Measurements from ENCODE around the gene SLC4A9. TPM values are rescaled to one million over a fixed set of nuclear protein-coding genes. Genes with fewer than 3 reads are reported as not detected.

SLC4A9 gene
- total RNA-seq, 1 experiment from 2014 or later: 0.37 TPM

DNA sequence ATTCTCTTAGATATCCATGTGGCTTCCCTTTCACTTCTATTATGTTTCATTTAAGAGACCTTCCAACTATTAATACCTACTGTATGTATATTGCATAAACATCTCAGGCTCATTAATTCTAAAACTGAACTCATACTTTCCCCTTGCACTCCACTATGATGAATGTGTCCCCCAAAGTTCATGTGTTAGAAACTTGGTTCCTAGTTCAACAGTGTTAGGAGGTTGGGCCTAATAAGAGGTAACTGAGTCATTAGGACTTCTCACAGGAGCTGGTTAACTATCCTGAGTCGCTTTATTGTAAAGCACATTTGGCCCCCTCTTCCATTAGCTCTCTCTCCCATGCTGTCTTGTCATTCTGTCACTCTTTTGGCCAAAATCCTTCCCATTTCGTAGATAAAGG is 63.6 kb downstream of the SLC4A9 start:
- H3K27ac Mint-ChIP-seq (ENCODE audit: low read depth, unreplicated experiment): no peak overlapping the region
- DNase-seq (ENCODE audit: unreplicated experiment): no peak
- no peak overlapping the region for H3K4me3 Mint-ChIP-seq (ENCODE audit: unreplicated experiment)
- TF ChIP-seq, protein P1, sequence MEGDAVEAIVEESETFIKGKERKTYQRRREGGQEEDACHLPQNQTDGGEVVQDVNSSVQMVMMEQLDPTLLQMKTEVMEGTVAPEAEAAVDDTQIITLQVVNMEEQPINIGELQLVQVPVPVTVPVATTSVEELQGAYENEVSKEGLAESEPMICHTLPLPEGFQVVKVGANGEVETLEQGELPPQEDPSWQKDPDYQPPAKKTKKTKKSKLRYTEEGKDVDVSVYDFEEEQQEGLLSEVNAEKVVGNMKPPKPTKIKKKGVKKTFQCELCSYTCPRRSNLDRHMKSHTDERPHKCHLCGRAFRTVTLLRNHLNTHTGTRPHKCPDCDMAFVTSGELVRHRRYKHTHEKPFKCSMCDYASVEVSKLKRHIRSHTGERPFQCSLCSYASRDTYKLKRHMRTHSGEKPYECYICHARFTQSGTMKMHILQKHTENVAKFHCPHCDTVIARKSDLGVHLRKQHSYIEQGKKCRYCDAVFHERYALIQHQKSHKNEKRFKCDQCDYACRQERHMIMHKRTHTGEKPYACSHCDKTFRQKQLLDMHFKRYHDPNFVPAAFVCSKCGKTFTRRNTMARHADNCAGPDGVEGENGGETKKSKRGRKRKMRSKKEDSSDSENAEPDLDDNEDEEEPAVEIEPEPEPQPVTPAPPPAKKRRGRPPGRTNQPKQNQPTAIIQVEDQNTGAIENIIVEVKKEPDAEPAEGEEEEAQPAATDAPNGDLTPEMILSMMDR (IDR thresholded peaks at IDR 0.05; ENCODE audit: unreplicated experiment): no peak
- no TSS peak for BruUV-seq (replicated peaks)
- H3K36me3 Mint-ChIP-seq (ENCODE audit: insufficient read depth, unreplicated experiment): peaks cover 23% of the 10 kb centered on the region
- POLR2A ChIA-PET: interaction anchor here (0.8 to 3.6 kb wide), 2 partner anchors 22 kb away, joined by 3 to 23 read pairs; partner anchors contain the start of gene ANKHD1
- CTCF ChIA-PET: interaction anchor here (0.6 to 1.5 kb wide), 2 partner anchors 59 to 1800 kb away, joined by 3 to 5 read pairs; no protein-coding TSS in a partner anchor
- intact Hi-C loops (cut with micrococcal nuclease): no loop called here
- peaks cover 34% of the 10 kb centered on the region for H3K4me1 Mint-ChIP-seq (ENCODE audit: insufficient read depth, unreplicated experiment)
- no peaks in the 10 kb centered on the region for H3K27me3 Mint-ChIP-seq (ENCODE audit: insufficient read depth, unreplicated experiment)
- no peaks in the 10 kb centered on the region for H3K9me3 Mint-ChIP-seq (ENCODE audit: unreplicated experiment)

GRCh38 chr5:140424135-140424534 is 64.1 kb downstream of the SLC4A9 start:
- intact Hi-C loops (cut with micrococcal nuclease): no loop called here
- POLR2A ChIA-PET: interaction anchor here (0.8 to 3.6 kb wide), 2 partner anchors 21 to 22 kb away, joined by 3 to 23 read pairs; partner anchors contain the start of gene ANKHD1
- Mint-ChIP-seq H3K4me1 (ENCODE audit: insufficient read depth, unreplicated experiment) (peaks cover 29% of the 10 kb centered on the region), H3K27me3 (ENCODE audit: insufficient read depth, unreplicated experiment) (no peaks in the 10 kb centered on the region), H3K36me3 (ENCODE audit: insufficient read depth, unreplicated experiment) (peaks cover 23% of the 10 kb centered on the region), H3K27ac (ENCODE audit: low read depth, unreplicated experiment) (no peak overlapping the region), H3K4me3 (ENCODE audit: unreplicated experiment) (no peak overlapping the region), H3K9me3 (ENCODE audit: unreplicated experiment) (no peaks in the 10 kb centered on the region)
- CTCF ChIA-PET: interaction anchor here (0.6 to 2.0 kb wide), 5 partner anchors 12 to 1799 kb away, joined by 3 to 8 read pairs (median 3); no protein-coding TSS in a partner anchor
- BruUV-seq (replicated peaks): no TSS peak
- TF ChIP-seq, protein P1 (IDR thresholded peaks at IDR 0.05; ENCODE audit: unreplicated experiment): no peak
- DNase-seq (ENCODE audit: unreplicated experiment): no peak

Other genes with a start within 250 kb of the SLC4A9 start
- 20.1 and 24.6 TPM in 2 replicates for gene PURA, start 246.1 kb upstream of the SLC4A9 start, total RNA-seq (2022)
- 7.5 and 8.3 TPM in 2 replicates for gene IGIP, start 234.3 kb upstream of the SLC4A9 start, total RNA-seq (2022)
- 59.4 and 105 TPM in 2 replicates for gene CYSTM1, start 185.0 kb upstream of the SLC4A9 start, total RNA-seq (2022)
- gene PFDN1, start 57.1 kb upstream of the SLC4A9 start, total RNA-seq (2022): 94.7 and 102 TPM in 2 replicates
- gene HBEGF, start 13.6 kb upstream of the SLC4A9 start, total RNA-seq (2022): 20.6 and 55.7 TPM in 2 replicates
- 142 and 146 TPM in 2 replicates for gene ANKHD1, start 41.6 kb downstream of the SLC4A9 start, total RNA-seq (2022)
- 25.3 and 35.3 TPM in 2 replicates for gene EIF4EBP3, start 187.5 kb downstream of the SLC4A9 start, total RNA-seq (2022)
- 105 and 107 TPM in 2 replicates for gene SRA1, start 197.3 kb downstream of the SLC4A9 start, total RNA-seq (2022)
- 22.7 and 28.1 TPM in 2 replicates for gene APBB3, start 204.4 kb downstream of the SLC4A9 start, total RNA-seq (2022)
- 84.0 and 119 TPM in 2 replicates for gene SLC35A4, start 204.6 kb downstream of the SLC4A9 start, total RNA-seq (2022)

Measured in MCF 10A (cell line).